Left cardiac atrium (tissue), 4 donors: ENCODE results near the gene COL18A1. TPM values are rescaled to one million over a fixed set of nuclear protein-coding genes. Genes with fewer than 3 reads are reported as not detected.

Source experiments
- ATAC-seq, 2 donors: fragments of 200-7000 bp; cut with Tn5 transposase; one replicate each; pipeline ENCODE4 v1.9.1; 2020; ENCODE audit warnings: mild to moderate bottlenecking in 2 of 2, moderate library complexity in 2 of 2
- DNase-seq: peaks from one replicate; pipeline ENCODE4 v3.0.0-alpha.2; 2020
- intact Hi-C, 2 donors: fragments of 100-400 bp; cut with DNase I; formaldehyde crosslinking; loops; one replicate each; pipeline versions ENCODE4 v1.14.1 to v1.15.1; 2022 to 2023
- total RNA-seq, 2 donors: library from RNA; stranded (reverse); fragmentation: NEBNext Ultra II Directional; extraction: Animal tissue kit (Norgen Biotek cat#: 25700); gene quantifications; one replicate each; pipeline ENCODE4 v1.2.1, GENCODE V29; 2021
- donor health status: DM: no; HTN: yes; CAD: no.
- donor health status: DM: no; HTN: yes; CAD: no; lungs with severe emphysema.
- donor health status: DM: yes; HTN: yes; CAD: no.
- donor health status: Dilated cardiomyopathy.

COL18A1 gene
- total RNA-seq, 2 donors from 2014 or later, result 53.4 to 104 TPM

GRCh38 chr21:45418301-45419071 lies 13.5 kb downstream of the COL18A1 start:
- no peak for ATAC-seq
- peak; percentile 20 for DNase-seq
- intact Hi-C loops, result no loop called here

- intact Hi-C loops, result no loop called here
These were observed 14.2 kb downstream of the COL18A1 start for GRCh38 chr21:45419162-45419561.

GRCh38 chr21:45420061-45421041 lies 15.4 kb downstream of the COL18A1 start:
- intact Hi-C loops, result no loop called here
- DNase-seq (peak; percentile 53), ATAC-seq (peak; percentile 45 to 48)

More at GRCh38 chr21:45419162-45419561, 14.2 kb downstream of the COL18A1 start:
- DNase-seq (peak; percentile 20), ATAC-seq (no peak)

GRCh38 chr21:45421071-45421845 lies 16.3 kb downstream of the COL18A1 start:
- peak; percentile 42 for DNase-seq
- peak in 1 of 2 donors; percentile 8 for ATAC-seq
- intact Hi-C loops, result no loop called here

GRCh38 chr21:45421846-45422775 lies 17.1 kb downstream of the COL18A1 start:
- ATAC-seq, result no peak
- intact Hi-C loops, result no loop called here
- peak; percentile 16 for DNase-seq

GRCh38 chr21:45423201-45423955 lies 18.4 kb downstream of the COL18A1 start:
- intact Hi-C loops, result no loop called here
- peak; percentile 28 for DNase-seq
- ATAC-seq, result no peak

- intact Hi-C loops, result no loop called here
- ATAC-seq, result no peak
- peak; percentile 22 for DNase-seq
These were observed 19.2 kb downstream of the COL18A1 start for GRCh38 chr21:45423968-45424853.

- peak; percentile 21 for DNase-seq
- intact Hi-C loops, result no loop called here
- no peak for ATAC-seq
These were observed 20.2 kb downstream of the COL18A1 start for GRCh38 chr21:45424854-45425795.

GRCh38 chr21:45427331-45428271 lies 22.6 kb downstream of the COL18A1 start:
- DNase-seq (peak; percentile 82), ATAC-seq (peak; percentile 45 to 91)
- intact Hi-C loops, result no loop called here

- intact Hi-C loops, result no loop called here
- DNase-seq, result no peak
- no peak for ATAC-seq
These were observed 23.6 kb downstream of the COL18A1 start for GRCh38 chr21:45428534-45428933.

GRCh38 chr21:45429221-45430175 lies 24.5 kb downstream of the COL18A1 start:
- ATAC-seq, result no peak
- intact Hi-C loops, result no loop called here
- no peak for DNase-seq

- ATAC-seq (no peak), DNase-seq (no peak)
- intact Hi-C loops, result no loop called here
These were observed 25.8 kb downstream of the COL18A1 start for GRCh38 chr21:45430521-45431501.
